Stimulated activated CD4-positive, alpha-beta T cell treated with anti-CD3 and anti-CD28 coated beads, Interleukin-1b, Interleukin-23, amount 100 ng/mL, for 24 hours (primary cell): ENCODE results near the gene DIDO1.

ENCODE experiments used
- DNase-seq, 4 experiments: peaks; one replicate each; pipeline ENCODE4 v3.0.0-alpha.2; 2020; ENCODE audit warnings: low read depth in 4 of 4, low spot score in 1 of 4

The DIDO1 gene

GRCh38 chr20:62914436-62914835 is 11.9 kb downstream of the DIDO1 start:
- DNase-seq = no peak

- DNase-seq = no peak
These were observed 13.2 kb downstream of the DIDO1 start for GRCh38 chr20:62913043-62913630.

- DNase-seq = no peak
These were observed 14.5 kb downstream of the DIDO1 start for GRCh38 chr20:62911701-62912280.

- DNase-seq = no peak
These were observed 15.4 kb downstream of the DIDO1 start for GRCh38 chr20:62910777-62911497.

- DNase-seq = no peak
These were observed 16.0 kb downstream of the DIDO1 start for GRCh38 chr20:62910217-62910766.

- no peak for DNase-seq
These were observed 17.1 kb downstream of the DIDO1 start for GRCh38 chr20:62908971-62909791.

- DNase-seq = no peak
These were observed 18.7 kb downstream of the DIDO1 start for GRCh38 chr20:62907384-62908317.

GRCh38 chr20:62906647-62907375 is 19.5 kb downstream of the DIDO1 start:
- no peak for DNase-seq

GRCh38 chr20:62906209-62906608 is 20.1 kb downstream of the DIDO1 start:
- no peak for DNase-seq

GRCh38 chr20:62905536-62906117 is 20.7 kb downstream of the DIDO1 start:
- no peak for DNase-seq

GRCh38 chr20:62902926-62903615 is 23.2 kb downstream of the DIDO1 start:
- DNase-seq = no peak

GRCh38 chr20:62901891-62902290 is 24.4 kb downstream of the DIDO1 start:
- DNase-seq = no peak

GRCh38 chr20:62900692-62901584 is 25.4 kb downstream of the DIDO1 start:
- DNase-seq = no peak

- peak in 3 of 4 experiments; percentile 48 to 60 (median 57) for DNase-seq
These were observed 26.1 kb downstream of the DIDO1 start for GRCh38 chr20:62900052-62900691.

GRCh38 chr20:62899633-62900051 is 26.7 kb downstream of the DIDO1 start:
- no peak for DNase-seq

- peak in 1 of 4 experiments; percentile 44 for DNase-seq
These were observed 27.2 kb downstream of the DIDO1 start for GRCh38 chr20:62898970-62899632.
